HG03442 (cell line): Measurements from ENCODE around the gene SYNE2.
A peak's percentile ranks its signal among the peaks of the same experiment; 100 is the strongest.

Source experiments
- ATAC-seq: cut with Tn5 transposase; IDR thresholded peaks from one replicate; pipeline ENCODE4 v1.9.1; 2021; ENCODE audit warnings: mild to moderate bottlenecking, moderate library complexity; ENCODE audit not compliant: unreplicated experiment

Gene SYNE2

GRCh38 chr14:63910583-63911363, 58.0 kb downstream of the SYNE2 start:
- no peak for ATAC-seq

GRCh38 chr14:63911404-63911803, 58.6 kb downstream of the SYNE2 start:
- no peak for ATAC-seq

GRCh38 chr14:63912286-63912685, 59.5 kb downstream of the SYNE2 start:
- no peak for ATAC-seq

GRCh38 chr14:63918411-63918810, 65.6 kb downstream of the SYNE2 start:
- ATAC-seq: no peak

- no peak for ATAC-seq
Measured at GRCh38 chr14:63922696-63923421, 70.1 kb downstream of the SYNE2 start.

- no peak for ATAC-seq
Measured at GRCh38 chr14:63923422-63923752, 70.6 kb downstream of the SYNE2 start.

- no peak for ATAC-seq
Measured at GRCh38 chr14:63924375-63924774, 71.6 kb downstream of the SYNE2 start.

- no peak for ATAC-seq
Measured at GRCh38 chr14:63926641-63927040, 73.8 kb downstream of the SYNE2 start.

GRCh38 chr14:63928744-63929174, 76.0 kb downstream of the SYNE2 start:
- no peak for ATAC-seq

GRCh38 chr14:63933110-63933509, 80.3 kb downstream of the SYNE2 start:
- no peak for ATAC-seq

- ATAC-seq: no peak
Measured at GRCh38 chr14:63933711-63934110, 80.9 kb downstream of the SYNE2 start.

GRCh38 chr14:63938198-63939005, 85.6 kb downstream of the SYNE2 start:
- peak; percentile 51 for ATAC-seq

- ATAC-seq: no peak
Measured at GRCh38 chr14:63939006-63939270, 86.1 kb downstream of the SYNE2 start.

GRCh38 chr14:63940387-63940786, 87.6 kb downstream of the SYNE2 start:
- ATAC-seq: no peak

GRCh38 chr14:63941023-63941422, 88.2 kb downstream of the SYNE2 start:
- no peak for ATAC-seq

- ATAC-seq: no peak
Measured at GRCh38 chr14:63949696-63950095, 96.9 kb downstream of the SYNE2 start.

GRCh38 chr14:63951021-63951420, 98.2 kb downstream of the SYNE2 start:
- no peak for ATAC-seq

GRCh38 chr14:63951429-63951828, 98.6 kb downstream of the SYNE2 start:
- ATAC-seq: no peak

- ATAC-seq: no peak
Measured at GRCh38 chr14:63952053-63952932, 99.5 kb downstream of the SYNE2 start.

GRCh38 chr14:63952933-63953437, 100.2 kb downstream of the SYNE2 start:
- no peak for ATAC-seq

GRCh38 chr14:63956326-63956725, 103.5 kb downstream of the SYNE2 start:
- ATAC-seq: no peak
